GM12878 (cell line): ENCODE measurements around the gene CFDP1. TPM values are rescaled to one million over a fixed set of nuclear protein-coding genes. Genes with fewer than 3 reads are reported as not detected.

Experiments used
- ATF7 ChIP-seq: fragments of 450-650 bp; IDR thresholded peaks from 2 replicates; pipeline ENCODE4 v1.6.1; 2016; ENCODE audit warnings: low read depth, mild to moderate bottlenecking
- CBX3 ChIP-seq: fragments of 200-600 bp; sonication (generic); IDR thresholded peaks from 2 replicates; pipeline ENCODE4 v1.6.1; 2016; ENCODE audit warnings: low read depth, borderline replicate concordance
- CHD4 ChIP-seq: fragments of 200-600 bp; sonication (generic); IDR thresholded peaks from 2 replicates; pipeline ENCODE4 v1.6.1; 2016; ENCODE audit warnings: mild to moderate bottlenecking
- FOS ChIP-seq: IDR thresholded peaks from 3 replicates; pipeline ENCODE4 v1.6.1; 2011; ENCODE audit warnings: borderline replicate concordance; ENCODE audit not compliant: insufficient read length; ENCODE audit errors: extremely low read depth
- GATAD2B ChIP-seq: fragments of 450-650 bp; conservative IDR thresholded peaks from 2 replicates; pipeline ENCODE4 v1.6.1; 2017; ENCODE audit warnings: low read depth, mild to moderate bottlenecking, moderate library complexity
- HCFC1 ChIP-seq: fragments of 150-350 bp; IDR thresholded peaks from 2 replicates; pipeline ENCODE4 v1.6.1; 2014; ENCODE audit warnings: low read length
- HDGF ChIP-seq: fragments of 450-650 bp; IDR thresholded peaks from 2 replicates; pipeline ENCODE4 v1.6.1; 2016; ENCODE audit warnings: antibody characterized with exemption
- MEF2B ChIP-seq: fragments of 450-650 bp; IDR thresholded peaks from 2 replicates; pipeline ENCODE4 v1.6.1; 2018; ENCODE audit warnings: mild to moderate bottlenecking, moderate library complexity; ENCODE audit not compliant: partially characterized antibody, poor library complexity, severe bottlenecking
- MTA2 ChIP-seq: fragments of 450-650 bp; IDR thresholded peaks from 2 replicates; pipeline ENCODE4 v1.6.1; 2016; ENCODE audit warnings: low read depth, mild to moderate bottlenecking, moderate library complexity
- MTA3 ChIP-seq: IDR thresholded peaks from 2 replicates; pipeline ENCODE4 v1.6.1; 2012; ENCODE audit warnings: low read length, inconsistent platforms, borderline replicate concordance
- NR2C1 ChIP-seq: fragments of 450-650 bp; IDR thresholded peaks from 2 replicates; pipeline ENCODE4 v1.6.1; 2017; ENCODE audit warnings: antibody characterized with exemption, mild to moderate bottlenecking, moderate library complexity
- NRF1 ChIP-seq: conservative IDR thresholded peaks from 2 replicates; pipeline ENCODE4 v1.6.1; 2011; ENCODE audit warnings: mild to moderate bottlenecking, low read depth, low read length, improper control_type of control experiment
- PBX3 ChIP-seq: IDR thresholded peaks from 2 replicates; pipeline ENCODE4 v1.6.1; 2011; ENCODE audit warnings: mild to moderate bottlenecking, low read depth, low read length, moderate library complexity; ENCODE audit not compliant: insufficient replicate concordance
- PRDM15 ChIP-seq: fragments of 450-650 bp; formaldehyde crosslinking; IDR thresholded peaks from 2 replicates; pipeline ENCODE4 v1.4.0; 2020; ENCODE audit warnings: mild to moderate bottlenecking, moderate library complexity
- RAD51 ChIP-seq: fragments of 450-650 bp; IDR thresholded peaks from 2 replicates; pipeline ENCODE4 v1.6.1; 2016; ENCODE audit warnings: moderate library complexity, mild to moderate bottlenecking, inconsistent platforms
- RFX5 ChIP-seq: IDR thresholded peaks from 2 replicates; pipeline ENCODE4 v1.6.1; 2011; ENCODE audit warnings: low read depth, low read length, improper control_type of control experiment
- SMAD1 ChIP-seq: fragments of 450-650 bp; IDR thresholded peaks from 2 replicates; pipeline ENCODE4 v1.6.1; 2018; ENCODE audit warnings: mild to moderate bottlenecking, low read depth; ENCODE audit not compliant: partially characterized antibody
- SP1 ChIP-seq: IDR thresholded peaks from one replicate; pipeline ENCODE4 v1.6.1; 2011; ENCODE audit warnings: low read depth, low read length
- TAF1 ChIP-seq: IDR thresholded peaks from 2 replicates; pipeline ENCODE4 v1.6.1; 2011; ENCODE audit warnings: mild to moderate bottlenecking, low read depth, low read length, borderline replicate concordance
- TCF3 ChIP-seq: IDR thresholded peaks from 2 replicates; pipeline ENCODE4 v1.6.1; 2012; ENCODE audit warnings: low read depth, mild to moderate bottlenecking, low read length, borderline replicate concordance; ENCODE audit not compliant: insufficient read depth
- WRNIP1 ChIP-seq: IDR thresholded peaks from 2 replicates; pipeline ENCODE4 v1.6.1; 2011; ENCODE audit warnings: low read depth, low read length, improper control_type of control experiment, borderline replicate concordance
- YY1 ChIP-seq: IDR thresholded peaks from 2 replicates; pipeline ENCODE4 v1.6.1; 2011; ENCODE audit warnings: low read depth, mild to moderate bottlenecking, low read length
- ZNF207 ChIP-seq: fragments of 450-650 bp; IDR thresholded peaks from 2 replicates; pipeline ENCODE4 v1.6.1; 2014; ENCODE audit warnings: antibody characterized with exemption, mild to moderate bottlenecking, borderline replicate concordance
- polyA plus RNA-seq, 11 experiments: library from polyadenylated mRNA; depleted of rRNA in 4 of 11; unstranded in 6 of 11; stranded (reverse) in 5 of 11; fragments of >200 nt; fragmentation: Nextera tagmentation in 4 of 11; fragmentation: Illumina TruSeq in 1 of 11; extraction: Ambion mirVana in 4 of 11; extraction: Trizol in 1 of 11; gene quantifications; 1 replicate in 1 of 11; 2 replicates in 10 of 11; pipeline versions ENCODE4 v1.2.1 to v1.2.3, GENCODE V29; 2011 to 2016; ENCODE audit warnings: inconsistent platforms in 2 of 11, missing spikeins in 2 of 11, low read depth in 1 of 11
- total RNA-seq, 4 experiments: library from RNA; depleted of rRNA in 3 of 4; stranded (reverse); fragments of >200 nt in 3 of 4; fragmentation: Illumina TruSeq in 1 of 4; extraction: Trizol in 1 of 4; gene quantifications; 2 replicates each; pipeline versions ENCODE4 v1.2.1 to v1.2.3, GENCODE V29; 2013 to 2021
- TF ChIP-seq, protein P1 (sequence below): fragments of 450-650 bp; IDR thresholded peaks from 2 replicates; pipeline ENCODE4 v1.6.1; 2017; ENCODE audit warnings: mild to moderate bottlenecking

The CFDP1 gene
- total and polyA plus RNA-seq, 10 of the 15 experiments (the other 5 are each of a cell fraction or from before 2014, with no cell fraction given): 22.3 to 64.8 (median 36.7) TPM

DNA sequence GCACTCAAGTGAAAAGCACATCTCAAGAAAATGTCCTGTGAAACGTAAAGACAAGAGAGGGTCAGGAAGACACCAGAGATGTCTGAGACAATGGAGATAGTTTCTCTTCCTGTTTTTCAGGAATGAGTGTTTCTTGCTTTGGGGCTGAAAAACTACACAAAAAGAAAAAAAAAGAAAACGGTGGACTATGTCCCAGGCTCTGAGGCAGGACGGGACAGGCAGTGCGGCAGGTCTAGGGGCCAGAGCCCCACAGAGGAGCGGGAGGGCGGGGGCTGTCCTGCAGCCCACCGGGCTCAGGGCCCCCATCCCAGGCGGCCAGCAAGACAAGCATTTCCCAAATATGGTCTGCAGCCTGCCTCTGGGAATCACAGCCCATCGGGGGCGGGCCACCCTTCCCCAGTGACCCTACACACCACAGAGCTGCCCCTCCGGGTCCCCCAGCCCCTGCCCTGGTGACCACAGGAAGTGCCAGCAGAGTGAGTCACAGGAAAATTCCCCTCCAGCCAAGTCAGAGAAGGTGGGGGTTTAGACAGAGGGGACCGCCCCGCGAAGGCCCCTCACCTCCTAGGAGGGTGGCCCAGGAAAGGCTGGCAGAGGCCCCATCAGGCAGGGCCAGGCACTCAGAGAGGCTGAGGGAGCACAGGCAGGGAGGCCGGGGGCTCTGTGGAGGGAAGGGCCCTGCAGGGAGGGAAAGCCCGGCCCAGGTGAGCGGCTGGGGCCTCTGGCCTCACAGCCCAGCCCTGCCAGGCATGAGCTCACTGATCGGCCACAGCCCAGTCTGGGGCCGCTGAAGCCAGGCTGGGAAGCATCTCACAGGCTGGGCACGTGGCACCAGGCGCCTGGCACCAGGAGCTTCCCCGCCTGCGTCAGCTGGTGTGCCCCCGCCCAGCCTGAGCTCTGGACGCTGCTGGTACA lies 188.2 kb downstream of the CFDP1 start (continued):
- TF ChIP-seq PRDM15 (CRISPR knock-in tag) (no peak), MTA2 (peak; percentile 33; the same call in 1 of the 2 replicates), RFX5 (no peak), RAD51 (no peak), ZNF207 (no peak), SMAD1 (no peak), HDGF (0 out of 2 replicates have a peak, but pooled peaks have one; percentile 49), NRF1 (no peak), NR2C1 (no peak), YY1 (no peak), WRNIP1 (no peak), ATF7 (no peak), TCF3 (no peak), FOS (no peak), MEF2B (peak; percentile 36), CBX3 (no peak), GATAD2B (peak; percentile 85), TAF1 (no peak), SP1 (no peak), CHD4 (no peak), MTA3 (no peak), HCFC1 (no peak), PBX3 (no peak)
- TF ChIP-seq, protein P1, sequence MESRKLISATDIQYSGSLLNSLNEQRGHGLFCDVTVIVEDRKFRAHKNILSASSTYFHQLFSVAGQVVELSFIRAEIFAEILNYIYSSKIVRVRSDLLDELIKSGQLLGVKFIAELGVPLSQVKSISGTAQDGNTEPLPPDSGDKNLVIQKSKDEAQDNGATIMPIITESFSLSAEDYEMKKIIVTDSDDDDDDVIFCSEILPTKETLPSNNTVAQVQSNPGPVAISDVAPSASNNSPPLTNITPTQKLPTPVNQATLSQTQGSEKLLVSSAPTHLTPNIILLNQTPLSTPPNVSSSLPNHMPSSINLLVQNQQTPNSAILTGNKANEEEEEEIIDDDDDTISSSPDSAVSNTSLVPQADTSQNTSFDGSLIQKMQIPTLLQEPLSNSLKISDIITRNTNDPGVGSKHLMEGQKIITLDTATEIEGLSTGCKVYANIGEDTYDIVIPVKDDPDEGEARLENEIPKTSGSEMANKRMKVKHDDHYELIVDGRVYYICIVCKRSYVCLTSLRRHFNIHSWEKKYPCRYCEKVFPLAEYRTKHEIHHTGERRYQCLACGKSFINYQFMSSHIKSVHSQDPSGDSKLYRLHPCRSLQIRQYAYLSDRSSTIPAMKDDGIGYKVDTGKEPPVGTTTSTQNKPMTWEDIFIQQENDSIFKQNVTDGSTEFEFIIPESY: no peak
